GM12878 (cell line): ENCODE data around the gene RNF167. TPM values are rescaled to one million over a fixed set of nuclear protein-coding genes. Genes with fewer than 3 reads are reported as not detected.

Experiments used
- ATAC-seq: fragments of 200-7000 bp; cut with Tn5 transposase; 3 replicates; pipeline ENCODE4 v1.9.1; 2020; ENCODE audit warnings: mild to moderate bottlenecking, moderate library complexity
- BruUV-seq: library from RNA; stranded (reverse); fragments of 400-500 nt; replicated peaks from 2 replicates; lab custom pipeline; 2021; lab: Mats Ljungman, UMichigan
- CTCF ChIA-PET: fragments of 300-600 bp; sonication (Branson Sonifier 250); formaldehyde crosslinking; extraction: SDS; loops from one replicate; lab custom pipeline; 2021; ENCODE audit warnings: inconsistent platforms; lab: Yijun Ruan, JAX
- POLR2A ChIA-PET: fragments of 350-600 bp; formaldehyde crosslinking; extraction: SDS; loops from one replicate; lab custom pipeline; 2021; ENCODE audit warnings: inconsistent platforms; lab: Charles Lee
- RAD21 ChIA-PET: fragments of 300-600 bp; sonication (Branson Sonifier 250); formaldehyde crosslinking; loops from one replicate; lab custom pipeline; 2023; ENCODE audit warnings: antibody characterized with exemption; ENCODE audit not compliant: unreplicated experiment; lab: Charles Lee
- SMC1A ChIA-PET: fragments of 300-600 bp; sonication (Branson Sonifier 250); formaldehyde crosslinking; loops from one replicate; lab custom pipeline; 2023; ENCODE audit not compliant: unreplicated experiment, uncharacterized antibody; lab: Charles Lee
- DNase-seq: peaks from one replicate; pipeline ENCODE4 v3.0.0-alpha.2; 2011; ENCODE audit warnings: low read depth, low spot score
- FAIRE-seq: peaks from 3 replicates; lab custom pipeline; 2011; peaks lifted over from hg19 to GRCh38; lab: Jason Lieb, UNC
- H2AFZ ChIP-seq: 2 replicates; pipeline ENCODE4 v1.6.0; 2011; ENCODE audit warnings: low read depth, low read length, control low read depth; ENCODE audit not compliant: control insufficient read depth
- H3K27ac ChIP-seq: 2 replicates; pipeline ENCODE4 v1.5.1; 2011; ENCODE audit warnings: control low read depth; ENCODE audit not compliant: control insufficient read depth, insufficient read depth
- H3K27me3 ChIP-seq, 2 experiments: replicated peaks in 1 of 2; 2 replicates each; pipeline versions ENCODE4 v1.6.0 to v1.6.1; 2011; ENCODE audit warnings: low read length in 1 of 2; ENCODE audit not compliant: control insufficient read depth in 2 of 2, insufficient read depth in 2 of 2
- H3K36me3 ChIP-seq, 2 experiments: 2 replicates each; pipeline ENCODE4 v1.5.1; 2011; ENCODE audit warnings: low read length in 1 of 2; ENCODE audit not compliant: control insufficient read depth in 2 of 2, insufficient read depth in 2 of 2
- H3K4me1 ChIP-seq: 2 replicates; pipeline ENCODE4 v1.6.1; 2011; ENCODE audit warnings: mild to moderate bottlenecking, low read length, moderate library complexity, mixed read lengths; ENCODE audit not compliant: control insufficient read depth, insufficient read depth
- H3K4me2 ChIP-seq: 2 replicates; pipeline ENCODE4 v1.6.0; 2011; ENCODE audit warnings: control low read depth; ENCODE audit not compliant: control insufficient read depth, insufficient read depth
- H3K4me3 ChIP-seq: fragments of 200-600 bp; sonication (generic); 2 replicates; pipeline ENCODE4 v1.5.1; 2016
- H3K79me2 ChIP-seq: 2 replicates; pipeline ENCODE4 v1.6.0; 2011; ENCODE audit warnings: low read length; ENCODE audit not compliant: control insufficient read depth, insufficient read depth
- H3K9ac ChIP-seq: 2 replicates; pipeline ENCODE4 v1.8.0; 2011; ENCODE audit warnings: low read length, control low read depth, mixed read lengths; ENCODE audit not compliant: control insufficient read depth, insufficient read depth
- H3K9me3 ChIP-seq: replicated peaks from 3 replicates; pipeline ENCODE4 v1.5.1; 2011; ENCODE audit warnings: mild to moderate bottlenecking, low read length; ENCODE audit not compliant: control insufficient read depth, insufficient read depth
- H4K20me1 ChIP-seq: 2 replicates; pipeline ENCODE4 v1.6.0; 2011; ENCODE audit not compliant: control insufficient read depth, insufficient read depth
- CHD1 ChIP-seq: IDR thresholded peaks from 2 replicates; pipeline ENCODE4 v1.6.1; 2012; ENCODE audit warnings: low read depth, low read length, improper control_type of control experiment
- EED ChIP-seq: sonication (generic); IDR thresholded peaks from 2 replicates; pipeline ENCODE4 v1.6.1; 2016; ENCODE audit warnings: antibody characterized with exemption, low read depth
- NFYA ChIP-seq: IDR thresholded peaks from 2 replicates; pipeline ENCODE4 v1.6.1; 2011; ENCODE audit warnings: low read depth, mild to moderate bottlenecking, low read length, improper control_type of control experiment, borderline replicate concordance
- PRDM15 ChIP-seq: fragments of 450-650 bp; formaldehyde crosslinking; IDR thresholded peaks from 2 replicates; pipeline ENCODE4 v1.4.0; 2020; ENCODE audit warnings: mild to moderate bottlenecking, moderate library complexity
- REST ChIP-seq: IDR thresholded peaks from 2 replicates; pipeline ENCODE4 v1.6.1; 2012; ENCODE audit warnings: mild to moderate bottlenecking, low read depth, low read length
- SP1 ChIP-seq: IDR thresholded peaks from one replicate; pipeline ENCODE4 v1.6.1; 2011; ENCODE audit warnings: low read depth, low read length
- SPI1 ChIP-seq: IDR thresholded peaks from 2 replicates; pipeline ENCODE4 v1.6.1; 2011; ENCODE audit warnings: low read depth, mild to moderate bottlenecking, low read length, moderate library complexity, borderline replicate concordance; ENCODE audit not compliant: insufficient read depth
- TARDBP ChIP-seq: IDR thresholded peaks from 2 replicates; pipeline ENCODE4 v1.6.1; 2016; ENCODE audit warnings: borderline replicate concordance
- ZNF274 ChIP-seq: IDR thresholded peaks from one replicate; pipeline ENCODE4 v1.8.0; 2011; ENCODE audit not compliant: insufficient read length, insufficient read depth
- WGBS: methylation state at CpG from one replicate; pipeline ENCODE4 v1.1.6; 2016; ENCODE audit warnings: low lambda C conversion rate; ENCODE audit not compliant: insufficient replicate concordance, insufficient coverage; ENCODE audit errors: missing lambda C conversion rate; 5-methylcytosine and 5-hydroxymethylcytosine counted together
- in situ Hi-C: fragments of 300-500 bp; cut with MboI; formaldehyde crosslinking; loops from 9 replicates; pipeline ENCODE4 v1.14.3; 2018; ENCODE audit warnings: mixed read lengths
- intact Hi-C: fragments of 100-400 bp; cut with micrococcal nuclease; formaldehyde crosslinking; loops from one replicate; pipeline ENCODE4 v1.14.2; 2022; ENCODE audit not compliant: unreplicated experiment
- polyA plus RNA-seq, 11 experiments: library from polyadenylated mRNA; depleted of rRNA in 4 of 11; unstranded in 6 of 11; stranded (reverse) in 5 of 11; fragments of >200 nt; fragmentation: Nextera tagmentation in 4 of 11; fragmentation: Illumina TruSeq in 1 of 11; extraction: Ambion mirVana in 4 of 11; extraction: Trizol in 1 of 11; gene quantifications; 1 replicate in 1 of 11; 2 replicates in 10 of 11; pipeline versions ENCODE4 v1.2.1 to v1.2.3, GENCODE V29; 2011 to 2016; ENCODE audit warnings: inconsistent platforms in 2 of 11, missing spikeins in 2 of 11, low read depth in 1 of 11
- total RNA-seq, 4 experiments: library from RNA; depleted of rRNA in 3 of 4; stranded (reverse); fragments of >200 nt in 3 of 4; fragmentation: Illumina TruSeq in 1 of 4; extraction: Trizol in 1 of 4; gene quantifications; 2 replicates each; pipeline versions ENCODE4 v1.2.1 to v1.2.3, GENCODE V29; 2013 to 2021
- TF ChIP-seq, protein P1 (sequence below): fragments of 450-650 bp; IDR thresholded peaks from 2 replicates; pipeline ENCODE4 v1.6.1; 2017; ENCODE audit warnings: borderline replicate concordance
- TF ChIP-seq, protein P2 (sequence below): fragments of 450-650 bp; formaldehyde crosslinking; IDR thresholded peaks from 2 replicates; pipeline ENCODE4 v1.4.0; 2022; ENCODE audit warnings: mild to moderate bottlenecking, moderate library complexity

The RNF167 gene
- total and polyA plus RNA-seq, 10 of the 15 experiments (the other 5 are each of a cell fraction or from before 2014, with no cell fraction given), result 33.6 to 147 (median 57.6) TPM

DNA sequence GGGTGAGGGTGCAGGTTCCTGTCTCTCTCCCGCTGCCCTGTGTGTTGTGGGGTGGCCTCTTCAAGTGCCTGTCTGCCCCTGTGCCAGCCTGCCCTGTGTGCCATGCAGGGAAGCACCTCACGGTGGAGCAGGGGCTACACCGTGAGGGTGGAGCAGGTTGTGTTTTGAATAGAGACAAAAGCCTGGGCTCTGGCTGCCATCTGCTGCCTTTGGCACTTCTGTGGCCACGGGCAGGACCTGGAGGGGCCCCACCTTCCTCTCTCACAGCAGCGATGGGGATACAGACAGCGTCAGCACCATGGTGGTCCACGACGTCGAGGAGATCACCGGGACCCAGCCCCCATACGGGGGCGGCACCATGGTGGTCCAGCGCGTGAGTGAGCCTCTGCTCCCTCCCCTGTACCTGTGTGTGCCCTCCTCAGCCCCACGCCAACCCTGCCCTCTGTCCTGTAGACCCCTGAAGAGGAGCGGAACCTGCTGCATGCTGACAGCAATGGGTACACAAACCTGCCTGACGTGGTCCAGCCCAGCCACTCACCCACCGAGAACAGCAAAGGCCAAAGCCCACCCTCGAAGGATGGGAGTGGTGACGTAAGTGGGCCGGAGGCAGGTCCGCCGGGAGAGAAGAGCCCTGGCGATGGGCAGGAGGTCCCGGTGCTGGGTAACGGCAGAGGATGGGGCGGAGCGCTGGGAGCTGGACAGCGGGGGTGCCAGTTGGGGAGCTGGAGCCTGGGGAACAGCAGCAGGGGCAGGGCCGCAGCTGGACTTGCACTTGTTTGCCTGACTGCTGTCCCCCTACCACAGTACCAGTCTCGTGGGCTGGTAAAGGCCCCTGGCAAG lies 46.1 kb upstream of the RNF167 start:
- Histone ChIP-seq H3K79me2 (no peaks in the 10 kb centered on the region), H3K27me3 (no peaks in the 10 kb centered on the region), H3K27ac (no peak overlapping the region), H2AFZ (no peak overlapping the region), H3K4me2 (no peak overlapping the region), H3K9ac (no peak overlapping the region), H3K9me3 (no peaks in the 10 kb centered on the region), H3K4me1 (no peaks in the 10 kb centered on the region), H3K36me3 (peaks cover 6 to 25% of the 10 kb centered on the region in 2 experiments; a peak in 3 of 4 replicates), H3K4me3 (no peak overlapping the region), H4K20me1 (peaks cover 2% of the 10 kb centered on the region; the same call in 1 of the 2 replicates)
- WGBS, result 85% methylated on average over 31 of the region's 31 CpGs
- ChIA-PET CTCF (no interaction called here), POLR2A (no interaction called here), SMC1A (no interaction called here), RAD21 (no interaction called here)
- FAIRE-seq (no peak), ATAC-seq (no peak), DNase-seq (no peak)
- intact Hi-C loops (no loop called here), in situ Hi-C loops (no loop called here)
- BruUV-seq, result no TSS peak
- no peak for TF ChIP-seq ZNF274
- TF ChIP-seq REST, result no peak
- TF ChIP-seq PRDM15 (CRISPR knock-in tag), result no peak
- no peak for TF ChIP-seq EED
- TF ChIP-seq, protein P1, sequence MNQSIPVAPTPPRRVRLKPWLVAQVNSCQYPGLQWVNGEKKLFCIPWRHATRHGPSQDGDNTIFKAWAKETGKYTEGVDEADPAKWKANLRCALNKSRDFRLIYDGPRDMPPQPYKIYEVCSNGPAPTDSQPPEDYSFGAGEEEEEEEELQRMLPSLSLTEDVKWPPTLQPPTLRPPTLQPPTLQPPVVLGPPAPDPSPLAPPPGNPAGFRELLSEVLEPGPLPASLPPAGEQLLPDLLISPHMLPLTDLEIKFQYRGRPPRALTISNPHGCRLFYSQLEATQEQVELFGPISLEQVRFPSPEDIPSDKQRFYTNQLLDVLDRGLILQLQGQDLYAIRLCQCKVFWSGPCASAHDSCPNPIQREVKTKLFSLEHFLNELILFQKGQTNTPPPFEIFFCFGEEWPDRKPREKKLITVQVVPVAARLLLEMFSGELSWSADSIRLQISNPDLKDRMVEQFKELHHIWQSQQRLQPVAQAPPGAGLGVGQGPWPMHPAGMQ, result no peak
- no peak for TF ChIP-seq TARDBP
- TF ChIP-seq, protein P2, sequence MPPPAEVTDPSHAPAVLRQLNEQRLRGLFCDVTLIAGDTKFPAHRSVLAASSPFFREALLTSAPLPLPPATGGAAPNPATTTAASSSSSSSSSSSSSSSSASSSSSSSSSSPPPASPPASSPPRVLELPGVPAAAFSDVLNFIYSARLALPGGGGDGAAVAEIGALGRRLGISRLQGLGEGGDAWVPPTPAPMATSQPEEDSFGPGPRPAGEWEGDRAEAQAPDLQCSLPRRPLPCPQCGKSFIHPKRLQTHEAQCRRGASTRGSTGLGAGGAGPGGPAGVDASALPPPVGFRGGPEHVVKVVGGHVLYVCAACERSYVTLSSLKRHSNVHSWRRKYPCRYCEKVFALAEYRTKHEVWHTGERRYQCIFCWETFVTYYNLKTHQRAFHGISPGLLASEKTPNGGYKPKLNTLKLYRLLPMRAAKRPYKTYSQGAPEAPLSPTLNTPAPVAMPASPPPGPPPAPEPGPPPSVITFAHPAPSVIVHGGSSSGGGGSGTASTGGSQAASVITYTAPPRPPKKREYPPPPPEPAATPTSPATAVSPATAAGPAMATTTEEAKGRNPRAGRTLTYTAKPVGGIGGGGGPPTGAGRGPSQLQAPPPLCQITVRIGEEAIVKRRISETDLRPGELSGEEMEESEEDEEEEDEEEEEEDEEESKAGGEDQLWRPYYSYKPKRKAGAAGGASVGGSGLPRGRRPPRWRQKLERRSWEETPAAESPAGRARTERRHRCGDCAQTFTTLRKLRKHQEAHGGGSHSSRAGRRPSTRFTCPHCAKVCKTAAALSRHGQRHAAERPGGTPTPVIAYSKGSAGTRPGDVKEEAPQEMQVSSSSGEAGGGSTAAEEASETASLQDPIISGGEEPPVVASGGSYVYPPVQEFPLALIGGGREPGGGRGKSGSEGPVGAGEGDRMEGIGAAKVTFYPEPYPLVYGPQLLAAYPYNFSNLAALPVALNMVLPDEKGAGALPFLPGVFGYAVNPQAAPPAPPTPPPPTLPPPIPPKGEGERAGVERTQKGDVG (CRISPR knock-in tag), result no peak
- no peak for TF ChIP-seq SPI1
- no peak for TF ChIP-seq CHD1
- no peak for TF ChIP-seq SP1
- TF ChIP-seq NFYA, result no peak
